ENCODE results near the gene RAD9A.

The RAD9A gene

DNA sequence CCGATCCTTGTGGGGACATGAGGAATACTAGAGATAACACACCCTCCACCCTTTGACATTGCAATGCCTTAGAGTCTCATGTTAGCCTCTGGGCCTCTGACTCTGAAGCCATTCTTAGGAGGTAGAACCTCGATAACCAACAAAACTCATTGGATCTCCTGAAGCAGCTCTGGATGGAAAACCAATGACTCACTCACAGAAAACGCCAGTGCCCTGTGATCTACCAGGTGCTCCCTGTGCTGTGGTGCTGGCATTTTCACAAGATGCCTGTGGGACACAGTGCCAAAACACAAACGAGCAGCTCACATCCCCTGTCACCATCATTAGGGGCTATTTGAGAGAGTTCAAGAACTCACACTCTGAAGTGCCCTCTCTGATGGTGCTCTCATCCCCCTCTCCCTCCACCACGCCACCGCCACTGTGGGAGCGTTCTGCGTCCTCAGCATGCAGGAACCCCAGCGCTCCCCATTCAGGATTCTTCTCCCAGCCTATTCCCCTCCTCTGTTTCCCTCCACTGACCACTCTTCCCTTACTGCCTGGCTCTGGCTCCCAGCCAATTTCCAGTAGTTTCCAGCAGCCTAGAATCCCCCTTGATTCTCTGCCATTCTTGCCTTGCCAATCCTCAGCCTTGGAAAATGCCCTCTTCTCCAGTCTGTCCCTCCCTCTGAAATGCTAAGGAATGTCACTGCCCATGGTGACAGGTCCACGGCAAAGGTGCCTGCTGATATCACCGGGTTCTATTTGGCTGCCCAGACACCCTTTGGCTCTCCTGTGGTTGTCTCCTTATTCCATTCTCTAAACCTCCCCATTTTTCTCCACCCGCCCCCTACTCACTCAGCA lies 33.7 kb upstream of the RAD9A start:
- no peak for DNase-seq

DNA sequence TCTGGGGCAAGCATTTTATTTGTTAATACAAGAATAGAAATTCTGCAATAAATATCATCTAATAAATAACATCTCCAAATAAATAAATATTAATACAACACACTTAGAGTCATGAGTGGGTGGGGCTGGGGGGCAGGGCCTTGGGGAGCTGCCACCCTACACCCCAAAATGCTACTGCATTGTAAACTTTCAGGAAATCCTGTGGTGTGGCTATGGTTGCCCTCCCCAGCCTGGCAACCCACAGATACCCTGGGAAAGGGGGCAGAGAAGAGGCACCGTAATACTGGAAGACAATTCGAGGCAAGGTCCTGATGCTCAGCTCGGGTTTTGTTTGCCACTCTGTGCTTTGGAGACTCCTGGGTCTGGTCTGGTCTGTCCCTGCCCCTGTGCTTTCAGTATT lies 27.6 kb upstream of the RAD9A start:
- no peak for DNase-seq

DNA sequence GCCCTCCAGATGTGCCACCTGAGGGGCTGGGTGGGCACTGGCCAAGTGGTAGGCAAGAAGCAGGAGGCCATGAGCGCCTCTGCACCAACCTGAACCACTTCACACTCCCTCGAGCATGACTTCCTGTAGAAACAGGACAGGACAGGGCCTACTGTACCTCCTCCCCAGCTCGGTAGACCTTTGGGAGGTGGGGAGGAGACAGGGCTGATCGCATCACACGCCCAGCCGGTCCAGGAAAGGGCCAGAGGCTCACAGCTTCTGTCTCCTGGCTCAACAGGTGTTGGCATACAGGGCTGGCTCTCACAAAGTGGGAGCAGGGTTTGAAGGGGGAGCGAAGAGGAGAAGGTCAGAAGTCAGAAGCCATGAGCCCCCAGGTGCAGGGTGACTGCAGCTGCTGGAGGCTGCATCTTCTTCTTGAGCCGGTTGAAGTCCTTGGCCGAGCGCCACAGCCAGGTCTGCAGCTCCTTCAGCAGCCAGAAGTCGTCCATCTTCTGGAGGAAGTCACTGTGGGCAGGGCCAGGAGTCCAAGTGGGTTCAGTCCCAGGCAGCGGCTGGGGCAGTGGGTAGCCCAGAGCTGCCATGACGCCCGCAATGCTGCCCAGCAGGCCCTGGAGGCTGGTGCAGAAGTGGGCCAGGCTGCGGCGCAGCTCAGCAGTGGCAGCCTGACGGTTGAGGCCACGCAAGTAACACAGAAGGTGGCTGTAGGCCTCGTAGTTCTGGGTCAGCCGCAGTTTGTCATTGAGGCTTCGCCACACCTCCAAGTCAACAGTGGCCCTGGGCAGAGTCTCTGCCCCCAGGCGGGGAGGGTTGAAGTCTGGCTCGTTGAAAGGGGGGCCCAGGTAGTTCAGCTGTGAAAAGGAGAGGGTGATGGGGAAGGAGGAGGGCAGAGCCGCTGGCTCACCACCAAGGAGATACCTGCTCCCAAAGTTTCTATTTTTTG lies 26.7 kb upstream of the RAD9A start:
- DNase-seq: no peak

DNA sequence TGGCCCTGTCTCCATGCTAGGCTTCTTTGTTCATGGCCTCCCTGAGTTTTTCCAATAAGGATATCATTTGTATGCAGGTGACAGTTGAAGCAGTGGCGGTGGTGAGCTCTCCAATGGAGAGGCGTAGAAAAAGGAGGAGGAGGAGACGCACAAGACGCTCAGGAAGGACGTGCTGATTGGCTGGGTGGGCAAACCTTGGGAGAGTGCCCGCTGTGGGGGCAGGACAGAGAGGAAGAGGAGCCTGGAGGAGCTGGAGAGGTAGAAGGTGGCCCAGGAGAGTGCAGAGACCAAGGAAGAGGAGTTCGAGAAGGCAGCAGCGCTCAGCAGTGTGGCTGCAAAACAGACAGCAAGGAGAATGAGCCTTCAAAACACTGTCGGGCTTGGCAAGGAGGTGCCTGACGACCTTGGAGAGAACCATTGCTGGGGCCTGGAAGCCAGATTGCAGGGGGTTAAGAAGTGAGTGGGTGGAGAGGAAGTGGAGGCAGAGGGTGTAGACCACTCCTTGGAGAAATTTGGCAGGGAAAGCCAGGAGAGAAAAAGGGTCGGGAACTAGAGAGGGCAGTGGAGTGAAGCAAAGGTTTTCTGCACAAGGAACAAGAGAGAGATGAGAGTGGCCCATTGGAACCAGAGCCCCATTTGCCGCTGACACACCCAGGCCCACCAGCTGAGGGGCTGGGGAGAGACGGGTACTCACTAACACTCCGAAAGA lies 25.9 kb upstream of the RAD9A start:
- no peak for DNase-seq

DNA sequence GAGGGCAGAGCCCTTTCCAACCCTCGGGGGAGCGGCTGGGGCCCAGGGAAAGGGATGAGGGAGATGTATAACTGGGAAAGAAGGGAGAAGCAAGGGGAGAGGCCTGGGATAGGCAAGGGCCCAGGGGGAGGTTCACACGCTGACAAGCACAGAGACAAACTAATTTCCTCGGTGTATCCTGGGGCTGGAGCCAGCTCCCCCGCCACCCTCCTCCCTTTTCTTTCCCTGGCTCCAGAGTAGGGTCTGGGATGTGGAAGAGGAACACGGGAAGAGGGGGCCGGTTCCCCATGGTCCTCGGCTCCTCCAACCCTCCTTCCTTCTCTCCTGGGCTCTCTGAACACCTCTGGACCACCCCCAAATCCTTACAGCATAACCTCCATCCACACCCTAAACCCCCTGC lies 25.2 kb upstream of the RAD9A start:
- DNase-seq: no peak

DNA sequence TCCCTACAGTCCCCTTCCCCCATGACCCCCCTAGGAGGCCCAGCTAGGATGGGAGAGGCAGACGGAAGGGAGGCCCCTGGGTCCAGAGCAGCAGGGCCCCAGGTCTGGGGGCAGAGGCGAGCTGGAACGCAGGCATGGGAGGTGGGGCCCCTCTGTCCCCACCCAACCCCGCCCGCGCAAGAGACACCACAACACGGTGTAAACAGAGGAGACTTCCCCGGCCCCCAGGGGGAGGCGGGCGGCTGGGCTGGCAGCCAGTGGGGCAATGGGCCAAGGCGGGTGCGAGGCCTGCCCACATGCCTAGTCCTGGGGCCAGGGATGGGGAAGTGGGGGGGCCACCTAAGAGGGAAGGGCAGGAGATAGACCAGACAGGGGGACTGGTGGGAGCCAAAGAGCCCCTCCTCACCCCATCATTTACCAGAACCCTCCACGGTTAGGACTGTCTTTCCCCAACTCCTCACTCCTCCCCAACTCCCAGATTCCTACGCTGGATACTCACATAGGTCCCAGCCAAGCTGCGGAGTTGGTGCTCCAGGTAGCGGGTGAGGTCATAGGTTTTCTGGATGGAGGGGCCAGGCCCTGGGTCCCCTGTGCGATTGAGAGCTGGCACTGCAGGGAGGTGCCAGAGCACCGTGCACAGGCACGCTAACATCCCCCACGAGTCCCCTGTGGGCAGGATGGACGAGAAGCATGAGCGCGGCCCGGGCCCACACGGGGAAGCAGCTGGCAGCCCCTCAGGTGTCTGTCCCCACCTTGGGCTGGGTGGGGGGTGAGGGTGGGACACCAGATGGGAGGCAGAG lies 24.6 kb upstream of the RAD9A start:
- DNase-seq: no peak

DNA sequence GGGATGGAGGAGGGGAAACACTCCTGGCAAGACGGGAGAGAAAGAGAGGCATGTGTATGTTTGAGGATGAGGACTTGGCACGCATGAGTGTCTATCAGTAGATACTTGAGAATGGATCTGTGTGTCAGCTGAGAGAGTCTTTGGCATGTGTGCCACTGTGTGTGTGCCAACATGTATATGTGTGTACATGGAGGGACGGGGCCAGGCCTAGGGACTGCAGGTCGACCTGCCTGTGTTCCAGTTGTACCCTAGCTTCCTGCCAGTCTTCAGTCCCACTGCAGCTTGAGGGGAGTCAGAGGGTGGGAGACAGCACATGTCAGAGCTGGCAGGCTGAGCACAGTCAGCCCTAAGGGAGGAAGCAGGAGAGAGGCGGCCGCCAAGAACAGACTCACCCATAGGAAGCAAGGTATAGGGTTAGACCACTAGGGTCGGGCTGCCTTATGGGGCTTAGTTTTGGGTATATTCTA lies 24.0 kb upstream of the RAD9A start:
- DNase-seq: no peak

DNA sequence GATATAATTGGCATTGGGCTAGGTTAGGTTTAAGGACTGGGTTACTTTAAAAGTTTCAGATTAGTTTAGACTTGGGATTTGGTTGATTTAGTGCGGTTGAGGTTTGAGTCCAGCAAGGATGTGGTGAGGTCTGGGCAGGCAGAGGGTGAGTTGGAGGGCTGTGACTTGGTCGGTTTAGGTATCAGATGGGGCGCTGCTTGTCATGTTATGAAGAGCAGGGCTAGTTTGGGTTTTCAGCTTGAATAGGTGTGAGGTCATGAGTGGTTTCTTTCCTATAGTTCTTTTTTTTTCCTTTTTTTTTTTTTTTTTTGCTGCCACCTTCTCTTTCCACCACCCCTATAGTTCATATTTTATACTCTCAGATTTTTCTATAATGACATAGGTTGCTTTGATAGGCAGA lies 23.2 kb upstream of the RAD9A start:
- DNase-seq: no peak

DNA sequence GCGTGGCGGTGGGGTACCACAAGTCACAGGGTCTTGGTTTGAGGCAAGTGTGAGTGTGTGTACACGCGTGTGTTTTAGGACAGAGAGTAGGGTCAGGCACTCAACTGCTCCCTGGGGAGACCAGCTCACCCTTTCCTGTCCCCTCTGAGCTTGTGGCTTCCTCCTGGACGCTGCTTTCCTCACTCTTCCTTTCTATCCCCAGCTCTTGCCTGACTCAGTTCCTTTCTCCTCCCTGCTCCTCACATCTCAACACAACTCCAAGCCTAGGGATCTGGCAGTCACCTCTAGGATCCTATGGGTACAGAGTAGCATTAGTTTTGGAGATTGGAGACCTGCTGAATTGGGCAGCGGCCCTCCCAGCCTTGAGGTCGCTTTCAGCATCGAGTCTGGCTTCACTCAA lies 22.5 kb upstream of the RAD9A start:
- DNase-seq: no peak

DNA sequence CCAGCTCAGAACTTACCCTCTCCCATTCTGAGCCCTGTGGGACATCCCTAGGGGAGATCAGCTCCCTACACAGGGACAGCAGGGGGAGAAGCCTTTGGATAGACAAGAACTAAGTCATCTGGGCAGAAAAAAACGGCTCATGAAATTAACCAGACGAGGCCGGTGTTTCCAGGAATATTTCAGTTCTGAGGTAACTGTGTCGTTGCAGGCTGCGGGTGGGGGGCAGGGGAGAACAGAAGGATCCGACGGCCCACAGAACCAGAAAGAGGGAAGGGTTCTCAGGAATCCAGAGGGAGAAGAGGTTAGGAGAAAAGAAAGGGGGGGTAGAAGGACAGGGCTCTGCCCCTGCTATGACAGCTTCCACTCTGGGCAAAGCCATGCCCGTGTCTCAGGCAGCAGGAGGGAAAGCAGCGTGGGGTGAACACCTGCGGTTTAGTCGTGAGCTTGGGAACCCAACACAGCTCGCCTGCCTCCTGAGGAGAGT lies 21.9 kb upstream of the RAD9A start:
- DNase-seq: no peak

DNA sequence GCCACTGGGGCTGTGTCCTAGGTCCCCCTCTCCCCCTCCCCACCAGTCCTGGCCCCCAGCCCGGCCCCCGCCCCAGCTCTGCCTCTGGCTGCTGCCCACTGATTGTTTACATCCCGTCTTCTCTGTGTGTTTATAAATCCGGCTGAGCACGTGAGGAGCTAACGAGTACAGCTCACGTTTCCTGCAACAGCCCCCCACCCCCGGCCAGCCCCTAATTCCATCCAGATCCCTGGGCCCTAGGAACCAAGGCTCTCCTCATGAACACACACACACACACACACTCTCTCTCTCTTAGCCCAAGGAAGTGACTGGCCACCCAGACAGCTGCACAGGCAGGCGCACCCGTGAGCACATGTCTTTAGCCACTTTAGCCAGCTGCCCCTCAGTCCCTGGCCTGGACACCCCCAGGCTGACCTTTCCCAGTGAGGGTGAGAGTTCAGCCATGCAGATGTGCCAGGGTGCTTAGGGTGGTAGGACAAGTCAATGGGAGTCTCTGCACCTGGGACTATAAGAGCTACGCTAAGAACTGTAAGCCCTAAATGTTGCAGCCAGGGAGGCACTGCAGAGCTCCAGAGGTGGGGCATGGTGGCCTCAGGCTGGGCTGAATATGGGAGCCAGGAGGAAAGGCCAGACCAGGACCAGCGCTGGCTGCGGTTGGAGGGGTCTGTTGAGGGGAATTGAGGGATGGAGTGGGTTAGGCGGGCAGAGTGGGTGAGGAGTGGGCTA lies 21.3 kb upstream of the RAD9A start:
- no peak for DNase-seq

DNA sequence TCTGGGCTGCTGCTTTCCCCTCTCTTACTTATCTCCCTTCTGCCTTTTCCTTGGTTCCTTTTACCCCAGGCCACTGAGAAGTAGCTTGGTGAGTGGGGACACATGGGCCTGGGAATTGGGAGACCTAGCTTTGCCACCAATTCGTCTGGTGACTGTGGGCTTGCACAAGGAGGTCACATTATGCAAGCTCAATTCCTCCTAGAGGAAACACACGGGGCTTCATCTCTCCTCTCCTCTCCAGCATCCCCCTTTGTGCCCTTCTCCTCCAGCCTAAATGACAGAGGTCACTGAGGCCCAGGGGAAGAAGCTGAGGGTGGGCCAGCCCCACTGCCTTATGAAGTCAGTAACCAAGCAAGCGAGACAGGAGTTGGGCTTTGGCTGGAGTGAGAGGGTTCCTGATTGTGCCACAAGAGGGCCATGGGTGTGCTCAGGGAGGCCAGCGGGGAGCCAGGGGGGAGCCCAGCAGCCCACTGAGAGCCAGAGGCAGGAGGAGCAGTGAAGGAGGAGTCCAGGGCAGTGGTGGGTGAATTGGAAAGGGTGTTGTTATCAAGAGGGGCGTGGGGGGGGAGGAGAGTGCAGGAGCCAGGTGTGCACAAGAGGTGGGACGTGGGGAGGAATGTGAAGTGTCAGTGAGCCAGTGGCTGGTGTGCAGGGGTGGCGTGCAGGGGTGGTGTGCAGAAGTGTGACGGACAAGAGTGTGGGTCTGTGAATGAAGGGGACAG lies 20.4 kb upstream of the RAD9A start:
- peak; percentile 34 for DNase-seq

DNA sequence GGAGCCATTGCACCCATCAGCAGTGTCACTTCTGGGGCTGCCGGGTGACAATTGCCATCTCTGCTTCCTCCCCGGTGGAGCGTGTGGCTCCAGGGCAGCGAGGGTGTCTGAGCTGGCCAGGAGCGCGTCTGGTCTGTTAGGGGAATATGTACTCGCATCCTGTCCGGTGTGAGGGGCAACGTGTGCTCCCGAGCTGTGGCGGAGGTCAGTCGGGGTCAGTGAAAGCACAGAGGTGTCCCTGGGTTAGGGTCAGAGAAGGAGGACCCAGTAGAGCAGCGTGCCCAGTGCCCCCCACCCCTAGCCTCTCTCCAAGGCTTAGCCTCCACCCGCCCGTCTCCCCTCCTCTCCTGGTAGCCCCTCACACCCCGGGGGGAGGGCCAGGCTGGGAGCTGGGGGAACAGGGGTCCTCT lies 19.9 kb upstream of the RAD9A start:
- no peak for DNase-seq

DNA sequence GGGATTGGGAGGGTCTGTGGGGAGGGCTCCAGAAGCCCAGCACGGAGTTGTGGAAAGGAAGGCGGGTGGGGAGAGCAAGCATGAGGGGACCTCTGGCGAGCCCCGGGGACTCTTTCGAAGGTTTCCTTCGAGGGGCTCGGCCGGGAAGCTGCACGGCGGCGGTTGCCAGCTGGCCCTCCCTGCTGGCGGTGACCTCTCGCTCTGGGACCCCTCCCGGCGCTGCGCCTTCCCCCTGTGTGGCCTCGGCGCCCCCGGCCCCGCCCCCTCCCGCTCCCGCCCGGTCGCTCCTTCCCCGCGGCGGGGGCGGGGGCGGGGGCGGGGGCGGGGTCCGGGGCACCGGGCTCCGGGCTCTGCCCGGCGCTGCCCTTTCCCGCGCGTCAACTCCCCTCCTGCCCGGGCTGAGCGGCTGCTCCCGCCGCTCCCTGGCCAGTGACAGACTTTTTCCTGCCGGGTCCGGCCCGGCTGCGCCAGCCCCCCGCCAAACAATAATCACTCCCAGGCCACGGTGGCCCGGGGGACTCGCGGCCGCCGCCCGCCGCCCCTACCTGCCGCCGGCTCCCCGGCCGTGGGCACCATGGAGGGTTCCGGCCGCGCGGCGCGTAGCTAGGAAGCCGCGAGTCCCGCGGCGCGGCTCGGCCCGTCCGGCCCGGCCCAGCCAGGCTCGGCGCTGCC lies 19.3 kb upstream of the RAD9A start:
- DNase-seq: no peak

DNA sequence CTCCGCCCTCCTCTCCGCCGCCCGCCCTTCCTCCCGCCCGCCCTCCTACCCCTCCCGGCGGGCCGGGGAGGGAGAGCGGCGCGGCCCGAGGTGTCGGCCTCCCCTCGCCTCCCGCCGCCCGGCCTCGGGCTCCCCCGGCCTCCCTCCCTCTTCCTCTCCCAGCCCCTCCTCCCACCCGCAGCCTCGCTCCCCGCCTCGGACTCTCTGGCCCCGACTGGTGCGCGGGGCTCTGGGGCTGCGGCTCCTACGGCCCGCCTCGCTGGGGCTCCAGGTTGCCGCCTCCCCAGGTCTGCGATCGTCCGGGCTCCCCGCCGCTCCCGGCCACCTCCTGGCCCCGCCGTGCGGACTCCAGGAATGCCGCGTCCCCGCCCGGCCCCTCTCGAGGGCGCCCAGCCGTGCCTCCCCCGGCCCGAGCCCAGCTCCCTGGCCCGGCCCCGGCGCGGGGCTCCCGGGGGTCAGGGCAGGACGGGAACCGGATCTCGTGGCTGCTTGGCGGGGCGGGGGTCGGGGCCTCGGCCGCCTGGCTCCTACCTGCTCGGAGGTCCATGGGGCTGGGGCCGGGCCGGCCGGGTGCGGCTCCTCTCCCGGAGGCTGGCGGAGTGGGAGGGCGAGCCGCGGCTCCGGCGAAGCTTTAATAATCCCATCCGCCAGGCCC lies 18.7 kb upstream of the RAD9A start, which contains the start of gene CLCF1:
Gene CLCF1 (minus strand): TSS at position 606 of the 655 bp plus-strand sequence. CDS start 59 bp downstream, at position 547.
- peak; percentile 26 for DNase-seq

DNA sequence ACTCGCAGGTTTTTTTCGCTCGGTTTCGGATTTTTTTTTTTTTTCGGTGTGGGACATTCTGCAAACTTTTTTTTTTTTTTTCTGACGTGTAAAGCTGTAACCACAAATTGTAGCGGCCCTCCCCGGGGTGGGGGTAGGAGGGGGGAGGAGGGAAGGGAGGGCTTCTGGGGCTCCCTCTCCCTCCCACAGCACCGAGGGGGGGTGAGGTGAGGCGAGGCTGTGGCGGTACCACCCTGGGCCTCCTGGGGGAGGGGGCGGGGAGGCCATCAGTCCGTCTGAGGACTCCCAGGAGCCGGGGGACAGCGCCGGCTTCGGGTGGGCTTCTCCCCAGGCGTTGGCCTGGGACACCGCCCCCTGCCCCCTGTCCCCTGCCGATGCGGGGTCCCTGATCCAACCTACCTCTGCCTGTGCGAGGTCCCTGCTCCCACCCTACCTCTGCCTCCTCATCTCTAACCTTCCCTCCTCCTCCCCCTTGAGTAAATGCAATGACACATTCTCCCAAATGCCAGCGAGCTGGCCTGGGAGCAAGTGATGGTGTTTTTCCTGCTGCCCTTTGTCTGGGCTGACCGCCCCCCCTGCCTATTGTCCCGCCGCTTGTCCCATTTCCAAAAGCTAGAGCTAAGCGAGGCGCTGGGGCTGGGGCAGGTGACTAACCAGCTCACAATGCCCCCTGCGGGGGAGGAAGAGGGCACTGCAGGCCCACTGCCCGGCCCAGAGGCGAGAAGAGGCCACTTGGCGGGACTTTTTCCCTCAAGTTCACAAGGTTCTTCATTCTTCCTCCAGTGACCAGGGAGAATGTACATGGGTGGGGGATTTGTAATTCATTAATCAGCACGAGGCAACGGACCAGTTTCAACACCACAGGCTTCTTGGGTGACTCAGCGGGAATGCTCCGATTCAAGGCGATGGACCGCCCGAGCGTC lies 17.9 kb upstream of the RAD9A start:
- peak; percentile 75 for DNase-seq

DNA sequence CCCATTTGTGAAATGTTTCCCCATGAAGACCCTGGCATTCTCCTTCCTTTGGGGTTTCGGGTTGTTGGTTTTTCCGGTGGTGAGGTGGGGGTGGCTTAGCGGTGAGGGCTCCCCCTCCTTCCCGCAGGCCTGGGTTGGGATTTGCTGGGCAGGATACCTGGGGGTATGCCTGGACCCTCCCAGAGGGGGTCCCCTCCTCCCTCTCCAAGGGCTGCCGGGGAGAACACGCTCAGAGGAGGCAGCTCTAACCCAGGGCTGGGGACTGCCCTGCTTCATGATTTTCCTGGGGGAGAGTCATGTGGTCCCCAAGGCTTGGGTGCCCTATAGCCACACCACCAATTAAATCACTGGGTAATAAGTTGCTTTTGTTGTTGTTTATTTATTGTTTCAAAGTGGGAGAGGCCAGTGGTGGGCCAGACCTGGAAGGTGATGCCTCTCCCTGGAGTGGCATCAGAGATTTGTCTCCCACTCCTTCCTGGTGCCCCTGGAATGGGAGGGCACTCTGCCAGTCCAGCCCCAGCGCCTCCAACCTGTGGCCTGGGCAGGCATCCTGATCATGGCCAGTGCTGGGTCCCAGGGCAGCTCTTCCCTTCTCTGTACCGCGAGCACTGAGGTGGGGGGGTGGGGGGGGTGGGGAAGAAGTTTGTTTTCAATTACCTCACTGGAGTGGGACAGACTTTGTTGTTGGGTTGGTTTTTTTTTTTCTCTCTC lies 17.1 kb upstream of the RAD9A start:
- no peak for DNase-seq

Measured in activated naive CD4-positive, alpha-beta T cell treated with Interleukin-2 at 50 U/mL for 16 hours (primary cell).